GM20000 (cell line): ENCODE data around the gene SLC11A2.
A peak's percentile ranks its signal among the peaks of the same experiment; 100 is the strongest.

Source experiments
- DNase-seq: peaks from one replicate; pipeline ENCODE4 v3.0.0; 2012; ENCODE audit warnings: low spot score
- CTCF ChIP-seq: IDR thresholded peaks from 2 replicates; pipeline ENCODE4 v1.5.1; 2012; ENCODE audit warnings: mild to moderate bottlenecking, control low read depth; ENCODE audit errors: extremely low read depth, missing control alignments

SLC11A2 gene

DNA sequence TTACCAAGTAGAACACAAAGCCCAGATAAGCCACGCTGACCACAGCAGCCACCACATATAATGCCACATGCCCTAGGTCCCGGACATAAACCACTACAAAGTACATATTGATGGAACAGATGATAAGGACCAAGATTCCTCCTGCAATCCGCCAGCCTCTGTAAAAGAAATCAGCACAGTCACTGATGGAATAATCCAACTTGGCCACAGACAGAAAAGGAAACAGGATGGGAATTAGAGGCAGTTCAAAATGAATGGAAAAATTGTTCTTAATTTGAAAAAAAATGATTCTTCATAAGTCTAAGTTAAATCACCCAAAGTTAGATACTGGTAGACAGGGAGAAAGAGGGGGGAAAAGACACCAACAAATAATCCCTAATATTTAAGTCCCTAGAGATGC lies 35.4 kb downstream of the SLC11A2 start:
- no peak for DNase-seq
- TF ChIP-seq CTCF = no peak

- no peak for TF ChIP-seq CTCF
Observed at GRCh38 chr12:50990147-50990727, 35.9 kb downstream of the SLC11A2 start.

DNA sequence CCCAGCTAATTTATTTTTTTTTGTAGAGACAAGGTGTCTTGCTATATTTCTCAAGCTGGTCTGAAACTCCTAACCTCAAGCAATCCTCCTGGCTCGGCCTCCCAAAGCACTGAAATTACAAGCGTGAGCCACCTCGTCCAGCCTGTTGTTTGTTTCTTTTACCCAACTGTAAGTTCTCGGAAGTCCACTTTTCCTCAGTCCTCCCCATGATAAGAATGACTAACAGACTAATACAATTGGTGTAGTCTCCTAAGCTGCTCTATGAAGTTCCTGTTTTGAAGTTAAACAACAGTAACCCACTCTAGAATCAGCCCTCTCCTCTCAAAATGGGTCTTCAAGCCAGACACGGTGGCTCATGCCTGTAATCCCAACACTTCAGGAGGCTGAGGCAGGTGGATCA lies 37.3 kb downstream of the SLC11A2 start:
- no peak for DNase-seq
- TF ChIP-seq CTCF = no peak

More at GRCh38 chr12:50990147-50990727, 35.9 kb downstream of the SLC11A2 start:
- DNase-seq = no peak

GRCh38 chr12:50988051-50988450 lies 38.1 kb downstream of the SLC11A2 start:
- no peak for TF ChIP-seq CTCF
- no peak for DNase-seq

GRCh38 chr12:50986966-50987737 lies 39.0 kb downstream of the SLC11A2 start:
- DNase-seq = peak; percentile 46
- TF ChIP-seq CTCF = peak; percentile 49

GRCh38 chr12:50985322-50985721 lies 40.9 kb downstream of the SLC11A2 start:
- TF ChIP-seq CTCF = no peak
- no peak for DNase-seq

DNA sequence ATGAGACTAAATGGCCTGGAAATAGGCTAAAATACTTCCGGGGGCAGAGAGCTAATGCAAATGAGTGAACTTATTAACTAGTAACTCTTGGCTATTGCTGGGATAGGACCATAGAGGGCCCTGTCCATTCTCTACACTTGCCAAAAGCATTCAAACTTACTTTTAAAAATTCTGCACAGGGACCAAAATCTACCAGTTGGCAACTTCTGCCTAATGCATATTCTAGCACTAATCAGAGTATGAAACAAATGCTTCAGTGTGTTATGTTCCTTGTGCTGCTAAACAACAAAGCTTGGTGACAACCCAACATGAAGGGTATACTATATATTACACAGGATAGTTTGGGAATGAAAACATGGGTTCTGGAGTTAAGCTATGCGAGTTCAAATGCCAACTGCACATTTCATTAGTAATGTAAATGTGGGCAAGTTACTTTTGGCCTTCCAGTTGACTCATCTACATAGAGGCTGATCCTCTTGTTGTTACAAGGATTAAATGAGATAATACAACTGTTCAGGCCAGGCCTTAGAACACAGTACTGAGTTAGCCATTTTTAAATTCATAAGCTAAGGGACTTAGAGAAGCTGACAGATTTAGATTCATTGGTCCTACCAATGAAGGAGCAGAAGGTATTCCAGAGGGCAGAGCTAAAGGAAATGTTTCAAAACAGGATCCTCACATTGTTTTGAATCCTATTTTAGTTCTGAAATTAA lies 41.4 kb downstream of the SLC11A2 start:
- DNase-seq = no peak
- no peak for TF ChIP-seq CTCF
